Activated CD8-positive, alpha-beta memory T cell treated with anti-CD3 and anti-CD28 coated beads for 4 hours (primary cell): ENCODE results near the gene UNC5B.

ENCODE experiments used
- DNase-seq, 2 donors: peaks; one replicate each; pipeline ENCODE4 v3.0.0-alpha.2; 2020; ENCODE audit warnings: low read depth in 2 of 2

UNC5B gene

DNA sequence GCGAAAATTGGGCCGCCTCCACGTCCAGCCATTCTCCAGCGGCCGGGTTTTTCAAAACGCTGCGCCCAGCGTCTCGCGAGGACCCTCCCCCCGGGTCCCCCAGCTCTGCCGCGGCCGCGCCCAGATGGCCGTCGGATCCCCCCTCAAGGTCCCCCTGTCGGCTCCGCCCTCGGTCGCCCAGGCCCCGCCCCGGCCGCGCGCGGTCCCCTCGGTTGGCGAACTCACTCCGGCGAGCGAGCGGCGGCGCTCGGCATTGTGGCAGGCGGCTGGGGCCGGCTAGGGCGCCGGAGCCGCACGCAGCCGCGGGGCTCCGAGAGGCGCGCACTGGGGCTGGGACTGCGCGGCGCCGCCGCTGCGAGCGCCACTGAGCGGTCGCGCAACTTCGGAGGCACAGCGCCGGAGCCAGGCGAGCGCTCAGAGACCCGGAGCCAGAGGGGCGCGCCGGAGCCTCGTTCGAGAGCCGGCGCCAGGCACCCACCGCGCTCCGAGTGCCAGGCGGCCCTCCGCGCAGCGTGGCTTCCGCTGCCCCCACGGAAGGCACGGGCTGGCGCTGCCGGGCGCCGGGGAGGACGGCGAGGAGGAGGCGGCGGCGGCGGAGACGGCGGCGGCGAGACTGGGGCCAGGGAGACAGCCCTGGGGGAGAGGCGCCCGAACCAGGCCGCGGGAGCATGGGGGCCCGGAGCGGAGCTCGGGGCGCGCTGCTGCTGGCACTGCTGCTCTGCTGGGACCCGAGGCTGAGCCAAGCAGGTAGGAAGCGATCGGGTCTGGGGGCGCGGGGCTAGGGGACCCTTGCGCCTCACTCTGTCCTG is at the start of gene UNC5B:
Gene UNC5B, plus strand, starts transcription at position 253 of the 809 bp plus-strand sequence. Its CDS starts 416 bp downstream, at position 669.
- peak in 1 of 2 donors; percentile 22 for DNase-seq

- DNase-seq: no peak
Observed at GRCh38 chr10:71173466-71173865, 38.9 kb upstream of the UNC5B start.

- no peak for DNase-seq
Observed at GRCh38 chr10:71176661-71177060, 35.7 kb upstream of the UNC5B start.

DNA sequence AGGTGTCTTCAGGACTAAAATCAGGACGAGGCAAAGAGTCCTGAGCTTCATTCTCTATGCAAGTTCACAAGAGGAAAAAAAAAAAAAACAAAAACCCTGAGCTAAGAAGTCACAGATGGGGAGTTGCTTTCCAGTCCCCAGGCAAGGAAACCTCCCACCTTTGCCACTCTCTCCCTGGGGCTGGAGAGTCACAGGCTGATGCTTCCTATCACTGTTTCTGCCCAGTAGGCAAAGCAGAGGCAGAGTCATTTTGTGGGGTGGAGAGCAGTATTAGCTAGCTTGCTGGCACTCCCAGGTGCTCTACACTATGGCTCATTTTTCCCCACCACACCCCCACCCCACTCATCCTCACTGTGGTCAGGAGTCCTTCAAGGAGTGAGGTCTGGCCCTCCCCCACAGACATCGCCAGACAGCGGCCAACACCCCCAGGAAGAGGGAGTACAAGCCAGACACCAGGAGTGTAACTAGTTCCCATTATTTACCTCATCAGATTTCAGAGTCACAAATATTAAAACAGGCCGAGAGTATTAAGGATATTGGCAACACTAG is 34.6 kb upstream of the UNC5B start:
- DNase-seq: no peak

GRCh38 chr10:71178880-71179279 is 33.5 kb upstream of the UNC5B start:
- no peak for DNase-seq

GRCh38 chr10:71179382-71179781 is 33.0 kb upstream of the UNC5B start:
- no peak for DNase-seq

DNA sequence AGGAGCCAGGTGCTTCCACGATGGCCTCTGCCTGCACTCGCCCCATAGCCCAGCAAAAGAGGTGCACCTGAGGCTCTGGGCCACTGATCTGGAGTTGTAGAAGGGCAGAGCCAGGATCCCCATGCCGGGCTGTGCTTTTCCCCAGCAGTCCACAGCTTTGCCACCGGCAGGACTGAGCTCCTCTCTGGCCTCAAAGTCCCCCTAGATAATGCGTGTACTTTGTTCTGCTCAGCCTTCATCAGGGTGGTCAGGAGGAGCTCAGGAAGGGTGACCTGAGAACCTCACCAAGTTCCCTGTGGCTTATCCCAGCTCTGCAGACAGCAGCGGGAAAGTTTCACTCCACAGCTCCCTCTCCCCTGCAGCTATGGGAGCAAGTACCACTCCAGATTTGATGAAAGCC is 27.9 kb upstream of the UNC5B start:
- no peak for DNase-seq

DNA sequence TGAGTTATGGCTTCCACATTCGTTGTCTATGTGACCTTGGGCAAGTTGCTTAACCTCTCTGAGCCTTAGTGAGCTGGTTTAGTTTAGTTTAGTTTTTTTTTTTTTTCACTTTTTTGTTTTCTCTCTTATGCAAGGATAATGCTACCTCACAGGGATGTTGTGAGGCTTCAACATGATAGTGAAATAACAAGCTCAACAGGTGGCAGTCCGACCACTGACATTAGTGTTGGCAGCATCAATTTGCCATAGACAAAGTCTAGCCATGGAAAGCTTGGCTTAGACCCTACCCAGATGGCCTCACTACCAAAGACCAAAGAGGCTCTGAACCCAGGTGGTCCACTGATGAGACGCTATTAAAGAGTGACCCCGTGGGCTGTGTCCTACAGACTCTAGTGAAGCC is 27.2 kb upstream of the UNC5B start:
- DNase-seq: no peak

DNA sequence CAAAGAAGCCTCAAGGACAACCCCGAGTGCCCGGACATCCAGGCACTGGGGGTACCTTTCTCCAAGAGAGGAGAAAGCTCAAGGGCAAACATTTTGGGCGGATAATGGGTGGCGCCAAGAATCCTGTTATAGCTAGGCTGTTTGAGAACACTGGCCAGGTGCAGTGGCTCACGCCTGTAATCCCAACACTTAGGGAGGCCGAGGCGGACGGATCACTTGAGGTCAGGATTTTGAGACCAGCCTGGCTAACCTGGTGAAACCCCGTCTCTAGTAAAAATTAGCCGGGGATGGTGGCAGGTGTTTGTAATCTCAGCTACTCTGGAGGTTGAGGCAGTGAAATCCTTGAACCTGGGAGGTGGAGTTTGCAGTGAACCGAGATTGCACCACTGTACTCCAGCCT is 25.2 kb upstream of the UNC5B start:
- DNase-seq: no peak

DNA sequence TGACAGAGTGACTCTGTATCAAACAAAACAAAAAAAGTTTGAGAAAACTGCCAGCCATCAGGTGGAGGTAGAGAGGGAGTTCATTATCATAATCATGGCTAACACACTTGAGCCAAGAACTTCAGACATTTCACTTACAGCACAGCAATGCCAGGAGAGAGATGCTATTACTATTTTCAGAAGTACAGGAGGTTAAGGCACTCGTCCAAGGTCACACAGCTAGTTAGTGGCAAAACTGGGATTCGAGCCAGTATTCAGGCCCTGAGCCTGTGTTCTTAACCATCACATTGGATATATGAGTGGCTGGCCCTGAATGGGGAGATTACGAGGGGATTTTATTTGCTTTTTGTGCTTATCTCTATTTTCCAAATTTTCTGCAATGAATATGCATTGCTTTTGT is 24.8 kb upstream of the UNC5B start:
- no peak for DNase-seq

GRCh38 chr10:71188201-71188600 is 24.2 kb upstream of the UNC5B start:
- DNase-seq: no peak

DNA sequence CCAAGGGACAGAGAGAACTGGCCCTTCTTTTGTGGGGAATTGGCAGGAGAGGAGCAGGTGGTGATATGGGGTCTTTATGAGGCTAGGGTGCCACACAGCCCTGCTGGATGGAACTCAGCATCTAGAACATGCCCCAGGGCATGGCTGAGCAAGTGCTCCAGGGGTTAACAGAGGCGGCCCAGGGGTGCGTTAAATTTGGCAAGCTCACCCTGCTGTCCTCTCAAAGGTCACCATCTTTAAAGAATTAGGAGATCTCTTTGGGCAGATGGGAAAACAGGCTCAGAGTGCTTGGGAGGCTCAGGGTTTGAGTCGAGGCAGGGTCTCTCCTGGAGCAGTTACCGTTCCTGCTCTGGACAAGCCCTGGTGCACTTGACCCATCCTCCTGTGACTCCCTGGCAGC is 21.4 kb upstream of the UNC5B start:
- DNase-seq: no peak

DNA sequence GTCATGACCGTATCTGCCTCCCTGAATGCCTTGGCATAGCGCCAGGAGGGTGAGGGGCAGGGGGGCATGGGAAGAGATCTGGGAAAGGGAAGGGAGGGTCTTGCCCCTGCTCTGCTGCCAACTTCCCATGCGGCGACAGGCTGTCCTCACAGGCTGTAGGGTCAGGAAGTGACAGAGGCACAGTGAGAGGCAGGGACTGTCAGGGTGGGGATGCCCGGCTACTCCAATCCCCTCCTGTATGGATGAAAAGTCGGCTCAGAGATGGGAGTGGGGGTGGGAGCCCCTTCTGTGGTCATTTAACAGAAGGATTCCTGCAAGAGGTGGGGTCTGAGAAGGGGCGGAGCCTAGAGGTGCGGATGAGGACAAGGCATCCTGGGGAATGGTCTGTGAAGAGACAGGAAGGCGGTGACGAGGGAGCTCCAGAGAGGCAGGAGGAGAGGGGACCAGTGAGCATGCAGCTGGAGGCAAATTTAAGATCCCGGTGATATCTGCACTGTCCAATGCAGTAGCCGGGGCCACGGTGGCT is 20.8 kb upstream of the UNC5B start:
- no peak for DNase-seq

DNA sequence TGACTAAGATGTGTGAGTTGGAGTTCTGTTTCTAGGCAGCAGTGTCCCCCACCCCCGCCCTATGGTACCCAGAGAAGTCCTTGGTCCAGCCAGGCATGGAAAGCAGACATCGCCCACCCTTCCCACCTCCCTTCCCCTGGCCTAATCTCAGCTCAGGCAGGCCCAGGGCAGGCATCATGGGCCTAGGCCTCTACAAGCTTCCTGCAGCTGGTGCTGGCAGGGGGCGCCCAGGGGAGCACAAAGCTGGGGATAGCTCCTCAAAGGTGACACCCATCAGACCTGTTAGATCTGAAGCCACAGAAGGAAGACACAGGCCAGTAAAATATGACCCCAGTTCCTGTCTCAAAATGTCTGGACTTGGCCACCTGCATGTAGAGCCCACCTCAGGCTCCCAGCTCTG is 18.9 kb upstream of the UNC5B start:
- no peak for DNase-seq

DNA sequence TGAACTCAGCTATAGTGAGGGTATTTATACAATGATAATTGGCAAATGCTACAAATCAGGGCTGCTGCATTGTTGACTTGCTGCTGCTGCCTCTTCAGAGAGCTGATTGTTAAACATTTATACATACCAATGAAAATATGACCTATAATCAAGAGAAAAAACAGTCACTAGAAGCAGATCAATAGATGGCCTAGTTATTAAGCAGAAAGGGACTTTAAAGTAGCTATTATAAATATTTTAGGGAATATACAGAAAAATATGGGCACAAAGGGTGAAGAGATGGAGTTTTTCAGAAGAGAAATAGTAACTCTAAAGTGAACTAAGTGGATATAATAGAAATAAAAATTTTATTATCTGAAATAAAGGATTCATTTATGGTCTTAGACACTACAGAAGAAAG is 14.4 kb upstream of the UNC5B start:
- no peak for DNase-seq

DNA sequence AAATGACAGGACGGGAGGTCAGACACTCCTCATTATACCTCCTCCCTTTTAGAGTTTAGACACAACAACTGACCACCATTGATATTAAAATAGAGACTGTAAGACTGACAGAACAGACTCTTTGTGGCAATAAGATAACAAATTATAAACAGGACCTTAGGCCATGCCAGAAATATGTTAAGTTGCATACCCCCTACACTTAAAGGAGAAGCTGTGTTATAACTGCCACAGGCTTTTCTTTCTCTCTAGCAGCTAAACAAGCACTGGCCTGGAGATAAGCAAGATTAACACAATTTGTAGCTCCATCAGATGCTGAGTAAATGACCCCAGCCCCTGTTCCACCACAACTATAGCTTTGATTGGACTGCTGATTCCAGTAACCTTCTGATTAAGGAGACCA is 10.5 kb upstream of the UNC5B start:
- no peak for DNase-seq

- no peak for DNase-seq
Observed at GRCh38 chr10:71202314-71202713, 10.1 kb upstream of the UNC5B start.

- no peak for DNase-seq
Observed at GRCh38 chr10:71203124-71203523, 9.2 kb upstream of the UNC5B start.

GRCh38 chr10:71203716-71204115 is 8.7 kb upstream of the UNC5B start:
- no peak for DNase-seq

DNA sequence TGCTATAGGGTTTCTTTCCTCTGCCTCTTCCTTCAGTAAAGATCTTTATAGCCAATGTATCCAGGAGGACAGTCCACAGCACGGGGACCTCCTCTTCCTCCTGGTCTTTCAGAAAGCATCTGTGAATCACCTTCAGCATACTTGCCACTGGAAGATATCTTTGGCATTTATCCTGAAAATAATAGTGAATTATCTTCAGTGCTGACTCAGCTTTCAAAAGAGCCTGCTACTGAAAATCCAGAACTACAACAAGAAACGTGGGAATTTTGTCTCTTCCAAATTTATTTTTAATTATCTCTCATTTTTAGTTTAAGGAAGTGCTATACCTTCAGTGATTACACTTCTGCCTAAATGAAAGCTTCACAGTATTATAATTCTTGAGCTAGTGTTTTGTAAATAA is 7.6 kb upstream of the UNC5B start:
- DNase-seq: no peak

DNA sequence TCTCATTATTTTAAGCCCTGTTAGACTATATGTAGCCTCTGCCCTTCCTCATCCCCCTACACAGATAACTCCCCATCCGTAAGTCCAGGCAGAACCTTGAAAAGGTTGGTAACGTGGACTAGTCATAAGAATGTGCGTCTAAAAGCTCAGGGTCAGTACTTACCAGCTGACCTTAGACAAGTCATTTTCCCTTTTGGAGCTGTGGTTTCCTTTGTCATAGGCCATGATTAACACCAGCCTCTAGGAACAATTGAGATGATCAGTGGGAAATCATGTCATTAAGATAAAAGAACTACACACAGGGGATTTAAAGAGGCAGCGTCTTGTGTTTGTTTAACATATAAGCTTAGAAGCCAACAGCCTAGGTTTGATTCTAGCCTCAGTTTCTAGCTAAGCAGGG is 6.9 kb upstream of the UNC5B start:
- DNase-seq: no peak

DNA sequence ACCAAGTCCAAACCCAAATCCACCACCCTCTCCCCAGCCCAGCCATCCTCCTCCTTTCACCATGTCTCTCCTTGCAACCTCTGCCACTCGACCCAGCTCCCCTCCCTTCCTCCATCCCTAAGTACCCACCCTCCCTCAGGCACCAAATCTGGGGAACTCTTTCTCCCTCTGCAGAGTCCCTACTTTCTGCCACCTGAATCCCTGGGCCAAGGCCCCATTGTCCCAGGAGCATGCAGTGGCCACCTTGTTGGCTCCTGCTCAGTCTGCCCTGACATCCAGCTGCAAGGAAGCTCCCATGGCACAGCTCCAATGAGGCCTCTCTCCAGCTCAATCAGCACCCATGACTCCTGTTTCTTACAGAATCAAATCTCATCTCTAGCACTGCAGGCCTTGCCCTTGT is 5.5 kb upstream of the UNC5B start:
- no peak for DNase-seq

GRCh38 chr10:71207578-71207977 is 4.8 kb upstream of the UNC5B start:
- DNase-seq: no peak

DNA sequence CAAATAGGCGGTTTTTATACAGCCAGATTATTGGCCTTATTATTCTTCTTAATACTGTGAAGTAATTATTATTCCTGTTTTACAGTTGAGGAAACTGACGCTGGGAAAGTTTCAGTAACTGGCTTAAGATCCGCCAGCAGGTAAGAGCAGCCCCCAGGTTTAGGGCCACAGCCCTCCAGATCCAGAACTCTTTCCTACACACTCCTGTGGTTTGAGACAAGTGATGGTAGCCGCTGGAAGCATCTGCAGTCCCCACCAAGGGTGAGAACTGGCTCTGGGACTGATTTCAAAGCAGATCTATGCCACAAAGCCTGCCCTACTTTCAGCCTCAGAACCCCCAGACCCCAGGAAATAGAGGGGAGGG is 3.0 kb upstream of the UNC5B start:
- no peak for DNase-seq
